Ureter (tissue), 1 donor: Measurements from ENCODE around the gene C2. TPM values are rescaled to one million over a fixed set of nuclear protein-coding genes. Genes with fewer than 3 reads are reported as not detected.
"Not testable (repeated sequence)": the region's sequence is repeated elsewhere in the genome, so short reads cannot be mapped to it uniquely, and the experiment has no call there.

Experiments used
- DNase-seq: peaks from one replicate; pipeline ENCODE4 v3.0.0-alpha.2; 2020; ENCODE audit warnings: low spot score
- total RNA-seq: library from RNA; stranded (reverse); gene quantifications from one replicate; pipeline ENCODE4 v1.2.4, GENCODE V29; 2023
- donor health status: DM: yes; HTN: yes; CAD: no.

Gene C2
- total RNA-seq, 1 donor from 2014 or later: 17.1 TPM

DNA sequence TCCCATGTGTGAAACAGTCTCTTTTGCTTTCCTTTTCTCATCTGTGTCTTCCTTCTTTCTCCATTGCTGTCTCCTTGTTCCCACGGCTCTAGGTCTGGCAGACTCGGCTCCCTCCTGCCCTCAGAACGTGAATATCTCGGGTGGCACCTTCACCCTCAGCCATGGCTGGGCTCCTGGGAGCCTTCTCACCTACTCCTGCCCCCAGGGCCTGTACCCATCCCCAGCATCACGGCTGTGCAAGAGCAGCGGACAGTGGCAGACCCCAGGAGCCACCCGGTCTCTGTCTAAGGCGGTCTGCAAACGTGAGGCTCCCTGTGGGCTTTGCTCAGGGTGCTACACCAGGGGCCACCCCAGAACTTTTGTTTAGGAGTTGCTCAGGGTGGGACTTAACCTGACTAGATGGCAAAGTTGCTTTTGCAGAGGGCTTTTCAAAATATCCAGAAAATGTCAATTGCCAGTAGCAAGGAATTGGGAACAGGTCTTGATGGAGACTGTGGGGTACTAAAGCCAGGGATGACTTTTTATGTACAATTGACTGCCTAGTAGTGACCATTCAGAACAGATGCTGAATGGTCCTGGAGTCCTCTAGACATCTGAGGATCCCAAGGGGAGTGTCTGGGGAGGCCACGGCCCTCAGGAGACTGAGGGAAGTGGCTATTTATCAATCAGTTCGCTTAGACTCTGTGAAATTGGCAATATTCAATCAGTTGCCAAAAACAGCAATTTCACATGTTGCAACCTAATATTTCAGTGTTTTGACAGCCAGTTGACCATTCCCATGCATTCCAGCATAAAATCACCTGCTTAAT, 550 bp downstream of the C2 start:
- DNase-seq: no peak

- DNase-seq: no peak
These were observed 1.1 kb downstream of the C2 start for GRCh38 chr6:31928672-31928939.

GRCh38 chr6:31930962-31931361, 3.4 kb downstream of the C2 start:
- DNase-seq: no peak

GRCh38 chr6:31932137-31932536, 4.6 kb downstream of the C2 start:
- not testable (repeated sequence) for DNase-seq

- no peak for DNase-seq
These were observed 6.0 kb downstream of the C2 start for GRCh38 chr6:31933537-31933936.

DNA sequence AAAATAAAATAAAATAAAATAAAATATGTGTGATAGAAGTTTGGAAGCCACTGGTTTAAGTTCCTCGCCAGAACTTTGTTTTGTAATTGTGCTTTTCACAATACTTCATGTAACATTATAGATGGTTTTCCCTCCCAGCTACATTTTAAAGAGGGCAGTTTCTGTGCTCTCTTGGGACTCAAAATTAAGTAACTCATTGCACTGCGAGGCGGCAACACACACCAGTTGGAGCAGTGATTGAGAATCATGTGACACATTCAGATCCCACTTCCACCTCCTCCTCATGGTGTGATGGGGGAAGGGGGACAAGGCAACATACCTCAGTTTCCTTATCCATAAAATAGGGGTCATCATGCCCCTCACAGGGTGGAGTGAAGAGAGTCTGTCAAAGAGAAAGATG, 7.5 kb downstream of the C2 start:
- no peak for DNase-seq

GRCh38 chr6:31935823-31936222, 8.3 kb downstream of the C2 start:
- DNase-seq: no peak

- DNase-seq: no peak
These were observed 12.7 kb downstream of the C2 start for GRCh38 chr6:31940256-31940664.

- DNase-seq: no peak
These were observed 16.2 kb downstream of the C2 start for GRCh38 chr6:31943742-31944141.

DNA sequence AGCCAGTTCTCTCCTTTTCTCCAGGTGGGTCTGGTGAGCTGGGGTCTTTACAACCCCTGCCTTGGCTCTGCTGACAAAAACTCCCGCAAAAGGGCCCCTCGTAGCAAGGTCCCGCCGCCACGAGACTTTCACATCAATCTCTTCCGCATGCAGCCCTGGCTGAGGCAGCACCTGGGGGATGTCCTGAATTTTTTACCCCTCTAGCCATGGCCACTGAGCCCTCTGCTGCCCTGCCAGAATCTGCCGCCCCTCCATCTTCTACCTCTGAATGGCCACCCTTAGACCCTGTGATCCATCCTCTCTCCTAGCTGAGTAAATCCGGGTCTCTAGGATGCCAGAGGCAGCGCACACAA, 17.6 kb downstream of the C2 start:
- DNase-seq: no peak

- peak; percentile 85 for DNase-seq
These were observed 18.2 kb downstream of the C2 start, which contains the start of gene CFB for GRCh38 chr6:31945507-31946369. Gene CFB, plus strand, starts transcription at chr6:31946095. Its CDS starts 127 bp downstream, at chr6:31946222.

DNA sequence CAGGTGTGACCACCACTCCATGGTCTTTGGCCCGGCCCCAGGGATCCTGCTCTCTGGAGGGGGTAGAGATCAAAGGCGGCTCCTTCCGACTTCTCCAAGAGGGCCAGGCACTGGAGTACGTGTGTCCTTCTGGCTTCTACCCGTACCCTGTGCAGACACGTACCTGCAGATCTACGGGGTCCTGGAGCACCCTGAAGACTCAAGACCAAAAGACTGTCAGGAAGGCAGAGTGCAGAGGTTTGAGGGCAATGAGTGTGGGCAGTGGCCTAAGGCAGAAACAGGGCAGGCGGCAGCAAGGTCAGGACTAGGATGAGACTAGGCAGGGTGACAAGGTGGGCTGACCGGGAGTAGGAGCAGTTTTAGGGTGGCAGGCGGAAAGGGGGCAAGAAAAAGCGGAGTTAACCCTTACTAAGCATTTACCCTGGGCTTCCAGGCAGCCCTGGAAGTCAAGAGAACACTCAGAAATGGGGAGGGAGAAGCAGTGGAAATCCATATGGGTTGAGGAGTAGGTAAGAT, 18.9 kb downstream of the C2 start:
- DNase-seq: no peak

DNA sequence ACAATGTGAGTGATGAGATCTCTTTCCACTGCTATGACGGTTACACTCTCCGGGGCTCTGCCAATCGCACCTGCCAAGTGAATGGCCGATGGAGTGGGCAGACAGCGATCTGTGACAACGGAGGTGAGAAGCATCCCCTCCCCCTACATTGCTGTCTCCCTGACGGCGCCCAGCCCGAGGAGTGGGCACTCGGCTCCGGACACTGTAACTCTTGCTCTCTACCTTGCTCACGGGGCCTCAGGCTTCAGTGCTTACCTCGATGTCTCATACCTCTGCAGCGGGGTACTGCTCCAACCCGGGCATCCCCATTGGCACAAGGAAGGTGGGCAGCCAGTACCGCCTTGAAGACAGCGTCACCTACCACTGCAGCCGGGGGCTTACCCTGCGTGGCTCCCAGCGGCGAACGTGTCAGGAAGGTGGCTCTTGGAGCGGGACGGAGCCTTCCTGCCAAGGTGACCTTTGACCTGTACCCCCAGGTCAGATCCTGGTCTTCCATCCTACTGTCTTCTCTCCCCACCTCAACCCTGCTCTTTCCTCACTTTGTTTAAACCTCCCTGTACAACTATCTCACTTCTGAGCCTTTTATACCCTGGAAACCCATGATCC, 19.7 kb downstream of the C2 start:
- DNase-seq: no peak

DNA sequence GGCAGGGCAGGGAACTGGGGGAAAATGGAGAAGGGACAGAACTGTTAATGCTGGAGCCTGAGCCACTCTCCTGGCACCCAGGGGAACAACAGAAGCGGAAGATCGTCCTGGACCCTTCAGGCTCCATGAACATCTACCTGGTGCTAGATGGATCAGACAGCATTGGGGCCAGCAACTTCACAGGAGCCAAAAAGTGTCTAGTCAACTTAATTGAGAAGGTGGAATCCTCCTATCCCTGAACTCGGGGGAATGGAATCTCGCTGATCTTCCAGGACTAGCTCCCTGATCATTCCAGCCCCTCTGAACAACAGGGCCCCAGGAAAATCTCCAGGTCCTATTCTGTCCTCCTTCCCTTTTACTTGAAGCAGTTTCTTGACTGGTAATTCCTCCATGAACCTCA, 20.3 kb downstream of the C2 start:
- DNase-seq: no peak

DNA sequence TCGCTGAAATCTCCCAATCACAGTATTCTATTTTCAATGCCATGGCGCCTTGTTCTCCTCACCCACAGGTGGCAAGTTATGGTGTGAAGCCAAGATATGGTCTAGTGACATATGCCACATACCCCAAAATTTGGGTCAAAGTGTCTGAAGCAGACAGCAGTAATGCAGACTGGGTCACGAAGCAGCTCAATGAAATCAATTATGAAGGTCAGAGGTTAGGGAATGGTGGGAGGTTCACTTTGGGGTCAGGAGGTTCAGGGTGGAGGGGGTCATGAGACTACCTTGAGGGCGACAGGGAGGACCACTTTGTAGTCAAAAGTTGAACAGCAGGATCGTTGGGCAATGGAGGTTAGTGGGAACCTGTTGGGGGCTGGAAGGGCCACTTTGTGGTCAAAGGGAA, 20.8 kb downstream of the C2 start:
- DNase-seq: no peak

GRCh38 chr6:31948753-31949413, 21.4 kb downstream of the C2 start:
- no peak for DNase-seq

DNA sequence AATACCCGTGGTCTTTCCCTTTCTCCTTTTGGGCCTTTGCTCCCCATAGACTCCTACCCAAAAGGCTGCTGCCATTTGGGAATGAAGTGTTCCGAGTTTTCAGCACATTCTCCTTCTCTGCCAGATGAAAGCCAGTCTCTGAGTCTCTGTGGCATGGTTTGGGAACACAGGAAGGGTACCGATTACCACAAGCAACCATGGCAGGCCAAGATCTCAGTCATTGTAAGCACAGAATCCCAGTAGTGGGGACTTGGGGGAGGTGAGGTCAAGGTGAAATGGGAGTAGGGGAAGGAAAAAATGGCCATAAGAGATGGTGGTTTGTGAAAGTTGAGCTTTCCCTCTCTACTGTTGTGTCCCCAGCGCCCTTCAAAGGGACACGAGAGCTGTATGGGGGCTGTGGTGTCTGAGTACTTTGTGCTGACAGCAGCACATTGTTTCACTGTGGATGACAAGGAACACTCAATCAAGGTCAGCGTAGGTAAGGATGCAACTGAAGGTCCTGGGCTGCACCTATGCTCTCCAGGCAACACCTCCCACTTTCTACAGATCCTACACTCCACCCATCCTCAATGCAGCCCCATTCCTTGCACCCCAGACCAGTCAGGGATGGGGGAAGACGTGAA, 22.5 kb downstream of the C2 start:
- DNase-seq: no peak

- DNase-seq: peak; percentile 67
These were observed 24.8 kb downstream of the C2 start for GRCh38 chr6:31952140-31952805.

DNA sequence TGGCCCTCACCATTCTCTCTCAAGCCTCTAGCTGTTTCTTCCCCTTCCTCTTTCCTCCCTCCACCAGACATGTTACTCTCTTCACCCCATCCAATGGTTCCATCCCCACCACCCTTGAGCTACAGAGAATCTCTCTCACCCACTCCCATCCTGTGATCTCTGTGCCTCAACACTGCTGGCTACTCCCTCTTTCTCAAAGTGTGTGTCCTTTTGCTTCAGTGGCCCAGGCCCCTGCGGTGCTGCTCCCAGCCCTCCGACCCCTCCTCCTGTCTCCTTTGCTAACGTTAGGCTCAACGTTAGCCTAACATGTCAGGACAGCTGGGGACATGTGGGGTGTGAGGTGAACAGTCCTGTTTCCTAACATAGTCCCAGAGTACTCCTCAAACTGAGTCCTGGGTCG, 25.4 kb downstream of the C2 start:
- no peak for DNase-seq

- no peak for DNase-seq
These were observed 27.0 kb downstream of the C2 start for GRCh38 chr6:31954511-31954910.

DNA sequence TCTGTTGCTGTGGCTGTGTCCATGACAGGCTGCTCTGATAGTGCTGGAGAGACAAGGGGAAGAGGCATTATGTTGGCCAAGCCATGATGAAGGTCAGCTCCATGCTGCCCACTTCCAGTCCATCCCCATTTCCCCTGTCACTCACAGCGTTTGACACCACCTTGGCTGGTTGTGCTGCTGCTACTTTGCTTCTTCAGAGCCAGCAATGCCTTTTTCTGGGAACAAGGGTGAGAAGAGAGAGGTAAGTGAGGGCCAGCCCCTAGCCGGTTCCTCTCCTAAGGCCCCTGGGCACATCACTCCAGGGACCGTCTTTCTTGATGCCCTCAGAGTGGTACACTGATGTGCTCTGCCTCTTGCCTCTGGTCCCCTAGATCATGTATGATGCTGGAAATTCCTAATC, 29.3 kb downstream of the C2 start:
- DNase-seq: no peak
